ENCODE data around the gene CYP3A4. TPM values are rescaled to one million over a fixed set of nuclear protein-coding genes. Genes with fewer than 3 reads are reported as not detected.

Gene CYP3A4
- total and polyA plus RNA-seq, 2 of the 13 experiments (the other 11 are each of a cell fraction or from before 2014, with no cell fraction given): 0.11 to 0.24 TPM

GRCh38 chr7:99829524-99830160 is 45.7 kb upstream of the CYP3A4 start (continued):
- TF ChIP-seq, protein P1, sequence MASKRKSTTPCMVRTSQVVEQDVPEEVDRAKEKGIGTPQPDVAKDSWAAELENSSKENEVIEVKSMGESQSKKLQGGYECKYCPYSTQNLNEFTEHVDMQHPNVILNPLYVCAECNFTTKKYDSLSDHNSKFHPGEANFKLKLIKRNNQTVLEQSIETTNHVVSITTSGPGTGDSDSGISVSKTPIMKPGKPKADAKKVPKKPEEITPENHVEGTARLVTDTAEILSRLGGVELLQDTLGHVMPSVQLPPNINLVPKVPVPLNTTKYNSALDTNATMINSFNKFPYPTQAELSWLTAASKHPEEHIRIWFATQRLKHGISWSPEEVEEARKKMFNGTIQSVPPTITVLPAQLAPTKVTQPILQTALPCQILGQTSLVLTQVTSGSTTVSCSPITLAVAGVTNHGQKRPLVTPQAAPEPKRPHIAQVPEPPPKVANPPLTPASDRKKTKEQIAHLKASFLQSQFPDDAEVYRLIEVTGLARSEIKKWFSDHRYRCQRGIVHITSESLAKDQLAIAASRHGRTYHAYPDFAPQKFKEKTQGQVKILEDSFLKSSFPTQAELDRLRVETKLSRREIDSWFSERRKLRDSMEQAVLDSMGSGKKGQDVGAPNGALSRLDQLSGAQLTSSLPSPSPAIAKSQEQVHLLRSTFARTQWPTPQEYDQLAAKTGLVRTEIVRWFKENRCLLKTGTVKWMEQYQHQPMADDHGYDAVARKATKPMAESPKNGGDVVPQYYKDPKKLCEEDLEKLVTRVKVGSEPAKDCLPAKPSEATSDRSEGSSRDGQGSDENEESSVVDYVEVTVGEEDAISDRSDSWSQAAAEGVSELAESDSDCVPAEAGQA (IDR thresholded peaks at IDR 0.05; ENCODE audit: low read depth): no peak
- TF ChIP-seq, protein P1 (CRISPR knock-in tag; IDR thresholded peaks at IDR 0.05; ENCODE audit: borderline replicate concordance): no peak
- TF ChIP-seq HBP1 (CRISPR knock-in tag; IDR thresholded peaks at IDR 0.05; ENCODE audit: low read depth) (no peak), FOSL2 (CRISPR knock-in tag; IDR thresholded peaks at IDR 0.05) (0 out of 2 replicates have a peak, but pooled peaks have one; percentile 16), JARID2 (CRISPR knock-in tag; IDR thresholded peaks at IDR 0.05; ENCODE audit: insufficient replicate concordance) (no peak), ZNF841 (CRISPR knock-in tag; IDR thresholded peaks at IDR 0.05; ENCODE audit: borderline replicate concordance) (no peak), ZSCAN5A (CRISPR knock-in tag; IDR thresholded peaks at IDR 0.05; ENCODE audit: borderline replicate concordance) (no peak), NCOA2 (CRISPR knock-in tag; IDR thresholded peaks at IDR 0.05) (peak; percentile 78), CAMTA2 (CRISPR knock-in tag; IDR thresholded peaks at IDR 0.05; ENCODE audit: borderline replicate concordance) (no peak), MTA1 (CRISPR knock-in tag; IDR thresholded peaks at IDR 0.05; ENCODE audit: borderline replicate concordance) (no peak), REPIN1 (CRISPR knock-in tag; IDR thresholded peaks at IDR 0.05; ENCODE audit: borderline replicate concordance, low read depth) (no peak), ZNF776 (CRISPR knock-in tag; IDR thresholded peaks at IDR 0.05) (no peak), HCFC1 (IDR thresholded peaks at IDR 0.05; ENCODE audit: low read depth, low read length) (no peak)
- TF ChIP-seq, protein P2, sequence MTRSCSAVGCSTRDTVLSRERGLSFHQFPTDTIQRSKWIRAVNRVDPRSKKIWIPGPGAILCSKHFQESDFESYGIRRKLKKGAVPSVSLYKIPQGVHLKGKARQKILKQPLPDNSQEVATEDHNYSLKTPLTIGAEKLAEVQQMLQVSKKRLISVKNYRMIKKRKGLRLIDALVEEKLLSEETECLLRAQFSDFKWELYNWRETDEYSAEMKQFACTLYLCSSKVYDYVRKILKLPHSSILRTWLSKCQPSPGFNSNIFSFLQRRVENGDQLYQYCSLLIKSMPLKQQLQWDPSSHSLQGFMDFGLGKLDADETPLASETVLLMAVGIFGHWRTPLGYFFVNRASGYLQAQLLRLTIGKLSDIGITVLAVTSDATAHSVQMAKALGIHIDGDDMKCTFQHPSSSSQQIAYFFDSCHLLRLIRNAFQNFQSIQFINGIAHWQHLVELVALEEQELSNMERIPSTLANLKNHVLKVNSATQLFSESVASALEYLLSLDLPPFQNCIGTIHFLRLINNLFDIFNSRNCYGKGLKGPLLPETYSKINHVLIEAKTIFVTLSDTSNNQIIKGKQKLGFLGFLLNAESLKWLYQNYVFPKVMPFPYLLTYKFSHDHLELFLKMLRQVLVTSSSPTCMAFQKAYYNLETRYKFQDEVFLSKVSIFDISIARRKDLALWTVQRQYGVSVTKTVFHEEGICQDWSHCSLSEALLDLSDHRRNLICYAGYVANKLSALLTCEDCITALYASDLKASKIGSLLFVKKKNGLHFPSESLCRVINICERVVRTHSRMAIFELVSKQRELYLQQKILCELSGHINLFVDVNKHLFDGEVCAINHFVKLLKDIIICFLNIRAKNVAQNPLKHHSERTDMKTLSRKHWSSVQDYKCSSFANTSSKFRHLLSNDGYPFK (CRISPR knock-in tag; IDR thresholded peaks at IDR 0.05; ENCODE audit: borderline replicate concordance): no peak

Measured in HepG2 (cell line).